Mesenteric fat pad (tissue), 1 donor: ENCODE results near the gene PEX16. TPM values are rescaled to one million over a fixed set of nuclear protein-coding genes. Genes with fewer than 3 reads are reported as not detected.
A peak's percentile ranks its signal among the peaks of the same experiment; 100 is the strongest.
"Not testable (repeated sequence)": the region's sequence is repeated elsewhere in the genome, so short reads cannot be mapped to it uniquely, and the experiment has no call there.

ENCODE experiments used
- DNase-seq: peaks from one replicate; pipeline ENCODE4 v3.0.0-alpha.2; 2020; ENCODE audit warnings: low spot score
- total RNA-seq: library from RNA; stranded (reverse); fragmentation: NEBNext Ultra II Directional; extraction: Animal tissue kit (Norgen Biotek cat#: 25700); gene quantifications from one replicate; pipeline ENCODE4 v1.2.1, GENCODE V29; 2021
- donor health status: DM: yes; HTN: yes; CAD: no.

The PEX16 gene
- total RNA-seq, 1 donor from 2014 or later = 21.5 TPM

GRCh38 chr11:45918962-45919675 lies 1.4 kb upstream of the PEX16 start:
- no peak for DNase-seq

- DNase-seq = peak; percentile 95
Measured at GRCh38 chr11:45918331-45918941, 759 bp upstream of the PEX16 start.

GRCh38 chr11:45917286-45917622 lies 423 bp downstream of the PEX16 start:
- DNase-seq = no peak

- DNase-seq = no peak
Measured at GRCh38 chr11:45915446-45915845, 2.2 kb downstream of the PEX16 start.

GRCh38 chr11:45913942-45914635 lies 3.6 kb downstream of the PEX16 start:
- DNase-seq = no peak

- DNase-seq = no peak
Measured at GRCh38 chr11:45913514-45913913, 4.2 kb downstream of the PEX16 start.

GRCh38 chr11:45910623-45911022 lies 7.1 kb downstream of the PEX16 start:
- DNase-seq = no peak

- DNase-seq = no peak
Measured at GRCh38 chr11:45909594-45910475, 7.8 kb downstream of the PEX16 start.

GRCh38 chr11:45907911-45908370 lies 9.7 kb downstream of the PEX16 start:
- DNase-seq = no peak

- DNase-seq = no peak
Measured at GRCh38 chr11:45906965-45907611, 10.6 kb downstream of the PEX16 start, which contains the start of gene FREY1. Gene FREY1 (minus strand): TSS chr11:45907271. CDS start chr11:45907245, 26 bp downstream.

- DNase-seq = no peak
Measured at GRCh38 chr11:45906096-45906682, 11.5 kb downstream of the PEX16 start.

- not testable (repeated sequence) for DNase-seq
Measured at GRCh38 chr11:45905576-45905975, 12.1 kb downstream of the PEX16 start.

- DNase-seq = no peak
Measured at GRCh38 chr11:45905095-45905494, 12.6 kb downstream of the PEX16 start.

- DNase-seq = no peak
Measured at GRCh38 chr11:45904309-45904915, 13.3 kb downstream of the PEX16 start.

GRCh38 chr11:45902452-45903380 lies 15.0 kb downstream of the PEX16 start:
- no peak for DNase-seq

GRCh38 chr11:45901626-45902025 lies 16.1 kb downstream of the PEX16 start:
- no peak for DNase-seq

- no peak for DNase-seq
Measured at GRCh38 chr11:45900916-45901617, 16.6 kb downstream of the PEX16 start.

GRCh38 chr11:45900175-45900800 lies 17.4 kb downstream of the PEX16 start:
- not testable (repeated sequence) for DNase-seq
